Measurements from ENCODE around the gene KLHDC9. TPM values are rescaled to one million over a fixed set of nuclear protein-coding genes. Genes with fewer than 3 reads are reported as not detected.

KLHDC9 gene
- total and polyA plus RNA-seq, 2 of the 8 experiments (the other 6 are each of a cell fraction or from before 2014, with no cell fraction given): 6.5 to 15.6 TPM

DNA sequence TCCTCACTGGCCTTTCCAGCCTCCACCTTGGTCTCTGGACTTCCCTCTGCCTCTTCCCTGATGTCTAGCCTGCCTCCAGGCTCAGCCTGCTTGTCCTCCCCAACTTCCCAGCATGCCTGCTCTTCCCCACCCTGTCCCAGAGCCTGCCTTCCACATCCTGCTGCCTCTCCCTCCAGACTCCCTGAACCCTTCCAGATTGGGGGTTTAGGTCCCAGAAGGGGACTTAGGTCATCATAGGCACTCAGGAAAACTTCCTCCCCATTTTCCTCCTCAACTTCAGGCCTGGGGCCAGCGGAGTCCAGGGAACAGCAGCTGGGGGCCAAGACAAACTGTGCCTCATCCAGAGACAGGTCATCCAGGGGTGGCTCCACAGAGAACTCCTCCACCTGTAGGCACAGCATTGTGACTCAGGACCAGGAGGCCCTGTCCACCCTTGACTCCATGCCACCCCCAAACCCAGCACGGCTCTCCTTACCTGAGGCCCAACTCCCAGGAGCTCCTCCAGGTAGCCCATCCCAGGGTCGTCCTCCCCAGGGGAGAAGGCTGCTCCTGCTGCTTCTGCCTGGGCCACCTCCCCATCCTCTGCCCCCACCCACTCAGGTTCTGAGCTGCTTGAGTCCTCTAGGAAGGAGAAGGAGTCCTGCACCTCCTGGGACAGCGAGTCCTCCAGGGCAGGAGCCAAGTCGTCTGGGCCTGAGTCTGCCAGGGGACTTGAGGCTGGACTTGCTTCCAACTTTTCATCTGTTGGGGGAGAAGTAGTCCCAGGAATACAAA lies 49.0 kb upstream of the KLHDC9 start:
- FAIRE-seq: no peak
- WGBS, 2 experiments (ENCODE audit: extremely low coverage in 1 of 2, insufficient coverage in 1 of 2, insufficient read length in 1 of 2, insufficient replicate concordance in 2 of 2, low coverage in 1 of 2, low lambda C conversion rate in 2 of 2, missing lambda C conversion rate in 1 of 2): 88% methylated on average over 5 of the region's 5 CpGs; no CpG with 5 or more reads in 1 of the 2 experiments
- Histone ChIP-seq H2AFZ (ENCODE audit: low read length) (no peak overlapping the region), H3K79me1 (ENCODE audit: low read depth, low read length) (peaks cover 6% of the 10 kb centered on the region), H3K4ac (replicated peaks; ENCODE audit: insufficient read length, low read depth, low read length) (no peak overlapping the region), H3K56ac (replicated peaks; ENCODE audit: insufficient read length, low read depth, low read length) (no peak overlapping the region), H2BK15ac (ENCODE audit: low read length) (no peak overlapping the region), H2BK5ac (ENCODE audit: low read depth, low read length) (no peak overlapping the region), H4K91ac (replicated peaks; ENCODE audit: insufficient read length, low read length) (no peak overlapping the region), H3K18ac (ENCODE audit: extremely low read depth, low read length) (no peak overlapping the region), H3K4me3 (ENCODE audit: extremely low read depth in 1 of 4, insufficient read depth in 2 of 4, low read depth in 3 of 4, low read length in 4 of 4) (no peak overlapping the region), H2AK5ac (ENCODE audit: low read depth, low read length) (no peak overlapping the region), H4K20me1 (replicated peaks in 1 of 2; ENCODE audit: control insufficient read depth in 1 of 2, insufficient read depth in 2 of 2, low read length in 2 of 2) (no peaks in the 10 kb centered on the region), H2BK120ac (replicated peaks; ENCODE audit: low read depth, low read length) (no peak overlapping the region), H3K4me2 (ENCODE audit: insufficient read depth in 1 of 2, low read depth in 2 of 2, low read length in 2 of 2) (no peak overlapping the region), H3K36me3 (ENCODE audit: control insufficient read depth in 2 of 4, insufficient read depth in 4 of 4, low read length in 3 of 4) (no peaks in the 10 kb centered on the region), H3K14ac (ENCODE audit: insufficient read length) (no peak overlapping the region), H3K27me3 (replicated peaks in 1 of 4; ENCODE audit: control insufficient read depth in 3 of 4, extremely low read depth in 1 of 4, insufficient read depth in 3 of 4, low read length in 3 of 4) (peaks cover 0 to 17% (median 8%) of the 10 kb centered on the region in 4 experiments; a peak in 6 of 7 replicates), H3K4me1 (replicated peaks in 1 of 4; ENCODE audit: control insufficient read depth in 3 of 4, insufficient read depth in 4 of 4, low read length in 3 of 4) (peaks cover 0 to 4% (median 1%) of the 10 kb centered on the region in 4 experiments; a peak in 2 of 7 replicates), H3K27ac (ENCODE audit: low read depth, low read length) (no peak overlapping the region), H4K5ac (ENCODE audit: insufficient read length, low read depth, low read length) (no peak overlapping the region), H2BK20ac (ENCODE audit: low read length) (no peak overlapping the region), H3K9me3 (ENCODE audit: insufficient read depth in 2 of 2, low read depth in 1 of 2, low read length in 1 of 2) (peaks cover 0 to 12% of the 10 kb centered on the region in 2 experiments; a peak in 1 of 4 replicates), H4K8ac (ENCODE audit: extremely low read depth, insufficient read depth, low read length) (no peak overlapping the region; the same call in 1 of the 2 replicates), H3K79me2 (ENCODE audit: control insufficient read depth in 1 of 2, insufficient read depth in 2 of 2, low read length in 2 of 2) (peaks cover 0 to 10% of the 10 kb centered on the region in 2 experiments; a peak in 2 of 4 replicates), H3K9ac (replicated peaks in 1 of 4; ENCODE audit: extremely low read depth in 1 of 4, low read depth in 3 of 4, low read length in 3 of 4) (no peak overlapping the region), H3K23ac (ENCODE audit: insufficient read length) (no peak overlapping the region), H3K23me2 (ENCODE audit: low read depth, low read length) (peaks cover 7% of the 10 kb centered on the region), H2BK12ac (ENCODE audit: low read depth, low read length) (no peak overlapping the region)
- no peak for TF ChIP-seq CBX8 (IDR thresholded peaks at IDR 0.05; ENCODE audit: borderline replicate concordance, low read depth, low read length)
- peak; percentile 42; the same call in 1 of the 2 replicates for TF ChIP-seq ZNF274 (IDR thresholded peaks at IDR 0.05; ENCODE audit: borderline replicate concordance, extremely low read depth, low read length)
- POLR2A ChIA-PET (ENCODE audit: partially characterized antibody): interaction anchor here (0.6 to 1.3 kb wide), 3 partner anchors 10 to 114 kb away, joined by 3 read pairs; partner anchors contain the start of gene TSTD1
- DNase-seq (ENCODE audit: low read depth in 1 of 2, low spot score in 2 of 2): no peak
- CTCF ChIA-PET (ENCODE audit: partially characterized antibody): interaction anchor here (0.5 to 1.3 kb wide), 5 partner anchors 7 to 48 kb away, joined by 3 read pairs; no protein-coding TSS in a partner anchor
